HEK293 (cell line): ENCODE results near the gene TOR1A.

ENCODE experiments used
- MYNN ChIP-seq: fragments of 450-650 bp; formaldehyde crosslinking; IDR thresholded peaks from 2 replicates; pipeline ENCODE4 v1.5.1; 2016; ENCODE audit warnings: missing biosample characterization, missing genetic modification characterization, borderline replicate concordance
- YY1 ChIP-seq: fragments of 450-650 bp; formaldehyde crosslinking; IDR thresholded peaks from 2 replicates; pipeline ENCODE4 v1.5.1; 2018; ENCODE audit warnings: missing biosample characterization, missing genetic modification characterization
- ZFP37 ChIP-seq: fragments of 450-650 bp; formaldehyde crosslinking; IDR thresholded peaks from 2 replicates; pipeline ENCODE4 v1.5.1; 2016; ENCODE audit warnings: missing biosample characterization, missing genetic modification characterization
- ZNF670 ChIP-seq: fragments of 450-650 bp; formaldehyde crosslinking; IDR thresholded peaks from 2 replicates; pipeline ENCODE4 v1.5.1; 2016; ENCODE audit warnings: missing biosample characterization, missing genetic modification characterization, low read depth
- TF ChIP-seq, protein P1 (sequence below): fragments of 450-650 bp; formaldehyde crosslinking; IDR thresholded peaks from 2 replicates; pipeline ENCODE4 v1.5.1; 2016; ENCODE audit warnings: missing biosample characterization, missing genetic modification characterization
- TF ChIP-seq, protein P2 (sequence below): fragments of 450-650 bp; formaldehyde crosslinking; IDR thresholded peaks from 2 replicates; pipeline ENCODE4 v1.5.1; 2016; ENCODE audit warnings: missing biosample characterization, missing genetic modification characterization, low read depth
- TF ChIP-seq, protein P3 (sequence below): fragments of 450-650 bp; formaldehyde crosslinking; IDR thresholded peaks from 2 replicates; pipeline ENCODE4 v1.5.1; 2016; ENCODE audit warnings: missing biosample characterization, missing genetic modification characterization

- TF ChIP-seq, protein P1, sequence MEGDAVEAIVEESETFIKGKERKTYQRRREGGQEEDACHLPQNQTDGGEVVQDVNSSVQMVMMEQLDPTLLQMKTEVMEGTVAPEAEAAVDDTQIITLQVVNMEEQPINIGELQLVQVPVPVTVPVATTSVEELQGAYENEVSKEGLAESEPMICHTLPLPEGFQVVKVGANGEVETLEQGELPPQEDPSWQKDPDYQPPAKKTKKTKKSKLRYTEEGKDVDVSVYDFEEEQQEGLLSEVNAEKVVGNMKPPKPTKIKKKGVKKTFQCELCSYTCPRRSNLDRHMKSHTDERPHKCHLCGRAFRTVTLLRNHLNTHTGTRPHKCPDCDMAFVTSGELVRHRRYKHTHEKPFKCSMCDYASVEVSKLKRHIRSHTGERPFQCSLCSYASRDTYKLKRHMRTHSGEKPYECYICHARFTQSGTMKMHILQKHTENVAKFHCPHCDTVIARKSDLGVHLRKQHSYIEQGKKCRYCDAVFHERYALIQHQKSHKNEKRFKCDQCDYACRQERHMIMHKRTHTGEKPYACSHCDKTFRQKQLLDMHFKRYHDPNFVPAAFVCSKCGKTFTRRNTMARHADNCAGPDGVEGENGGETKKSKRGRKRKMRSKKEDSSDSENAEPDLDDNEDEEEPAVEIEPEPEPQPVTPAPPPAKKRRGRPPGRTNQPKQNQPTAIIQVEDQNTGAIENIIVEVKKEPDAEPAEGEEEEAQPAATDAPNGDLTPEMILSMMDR (tag by site-specific recombination) = no peak
- TF ChIP-seq, protein P2, sequence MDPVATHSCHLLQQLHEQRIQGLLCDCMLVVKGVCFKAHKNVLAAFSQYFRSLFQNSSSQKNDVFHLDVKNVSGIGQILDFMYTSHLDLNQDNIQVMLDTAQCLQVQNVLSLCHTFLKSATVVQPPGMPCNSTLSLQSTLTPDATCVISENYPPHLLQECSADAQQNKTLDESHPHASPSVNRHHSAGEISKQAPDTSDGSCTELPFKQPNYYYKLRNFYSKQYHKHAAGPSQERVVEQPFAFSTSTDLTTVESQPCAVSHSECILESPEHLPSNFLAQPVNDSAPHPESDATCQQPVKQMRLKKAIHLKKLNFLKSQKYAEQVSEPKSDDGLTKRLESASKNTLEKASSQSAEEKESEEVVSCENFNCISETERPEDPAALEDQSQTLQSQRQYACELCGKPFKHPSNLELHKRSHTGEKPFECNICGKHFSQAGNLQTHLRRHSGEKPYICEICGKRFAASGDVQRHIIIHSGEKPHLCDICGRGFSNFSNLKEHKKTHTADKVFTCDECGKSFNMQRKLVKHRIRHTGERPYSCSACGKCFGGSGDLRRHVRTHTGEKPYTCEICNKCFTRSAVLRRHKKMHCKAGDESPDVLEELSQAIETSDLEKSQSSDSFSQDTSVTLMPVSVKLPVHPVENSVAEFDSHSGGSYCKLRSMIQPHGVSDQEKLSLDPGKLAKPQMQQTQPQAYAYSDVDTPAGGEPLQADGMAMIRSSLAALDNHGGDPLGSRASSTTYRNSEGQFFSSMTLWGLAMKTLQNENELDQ = no peak
- TF ChIP-seq YY1 (tag by site-specific recombination) (no peak), MYNN (no peak), ZNF670 (tag by site-specific recombination) (no peak), ZFP37 (tag by site-specific recombination) (no peak)
- TF ChIP-seq, protein P3, sequence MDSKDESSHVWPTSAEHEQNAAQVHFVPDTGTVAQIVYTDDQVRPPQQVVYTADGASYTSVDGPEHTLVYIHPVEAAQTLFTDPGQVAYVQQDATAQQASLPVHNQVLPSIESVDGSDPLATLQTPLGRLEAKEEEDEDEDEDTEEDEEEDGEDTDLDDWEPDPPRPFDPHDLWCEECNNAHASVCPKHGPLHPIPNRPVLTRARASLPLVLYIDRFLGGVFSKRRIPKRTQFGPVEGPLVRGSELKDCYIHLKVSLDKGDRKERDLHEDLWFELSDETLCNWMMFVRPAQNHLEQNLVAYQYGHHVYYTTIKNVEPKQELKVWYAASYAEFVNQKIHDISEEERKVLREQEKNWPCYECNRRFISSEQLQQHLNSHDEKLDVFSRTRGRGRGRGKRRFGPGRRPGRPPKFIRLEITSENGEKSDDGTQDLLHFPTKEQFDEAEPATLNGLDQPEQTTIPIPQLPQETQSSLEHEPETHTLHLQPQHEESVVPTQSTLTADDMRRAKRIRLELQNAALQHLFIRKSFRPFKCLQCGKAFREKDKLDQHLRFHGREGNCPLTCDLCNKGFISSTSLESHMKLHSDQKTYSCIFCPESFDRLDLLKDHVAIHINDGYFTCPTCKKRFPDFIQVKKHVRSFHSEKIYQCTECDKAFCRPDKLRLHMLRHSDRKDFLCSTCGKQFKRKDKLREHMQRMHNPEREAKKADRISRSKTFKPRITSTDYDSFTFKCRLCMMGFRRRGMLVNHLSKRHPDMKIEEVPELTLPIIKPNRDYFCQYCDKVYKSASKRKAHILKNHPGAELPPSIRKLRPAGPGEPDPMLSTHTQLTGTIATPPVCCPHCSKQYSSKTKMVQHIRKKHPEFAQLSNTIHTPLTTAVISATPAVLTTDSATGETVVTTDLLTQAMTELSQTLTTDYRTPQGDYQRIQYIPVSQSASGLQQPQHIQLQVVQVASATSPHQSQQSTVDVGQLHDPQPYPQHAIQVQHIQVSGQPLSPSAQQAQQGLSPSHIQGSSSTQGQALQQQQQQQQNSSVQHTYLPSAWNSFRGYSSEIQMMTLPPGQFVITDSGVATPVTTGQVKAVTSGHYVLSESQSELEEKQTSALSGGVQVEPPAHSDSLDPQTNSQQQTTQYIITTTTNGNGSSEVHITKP (tag by site-specific recombination) = no peak
Observed at GRCh38 chr9:129810788-129811187, 13.1 kb downstream of the TOR1A start.
